Measurements from ENCODE around the gene RAX2. TPM values are rescaled to one million over a fixed set of nuclear protein-coding genes. Genes with fewer than 3 reads are reported as not detected.

RAX2 gene
- total and polyA plus RNA-seq, 9 of the 15 experiments (the other 6 are each of a cell fraction or from before 2014, with no cell fraction given), result not detected

- TF ChIP-seq E2F6 (IDR thresholded peaks at IDR 0.05; ENCODE audit: borderline replicate concordance in 1 of 2, extremely low read depth in 1 of 2, insufficient read depth in 1 of 2, insufficient read length in 1 of 2, low read depth in 1 of 2, low read length in 1 of 2, poor library complexity in 1 of 2, severe bottlenecking in 1 of 2) (peak in 1 of 2 experiments; percentile 17), SREBF2 (CRISPR knock-in tag; IDR thresholded peaks at IDR 0.05) (no peak), ZNF239 (CRISPR knock-in tag; IDR thresholded peaks at IDR 0.05) (no peak), NFRKB (IDR thresholded peaks at IDR 0.05; ENCODE audit: low read depth) (0 out of 2 replicates have a peak, but pooled peaks have one; percentile 38), ZNF347 (CRISPR knock-in tag; IDR thresholded peaks at IDR 0.05; ENCODE audit: low read depth) (no peak), ZNF274 (IDR thresholded peaks at IDR 0.05; ENCODE audit: borderline replicate concordance, low read depth, low read length) (no peak), ZNF24 (IDR thresholded peaks at IDR 0.05) (peak; percentile 94), CCAR2 (IDR thresholded peaks at IDR 0.05; ENCODE audit: low read depth, low read length) (no peak), ZNF551 (CRISPR knock-in tag; IDR thresholded peaks at IDR 0.05) (no peak), KLF1 (tag; IDR thresholded peaks at IDR 0.05) (0 out of 2 replicates have a peak, but pooled peaks have one; percentile 18), JUND (IDR thresholded peaks at IDR 0.05; ENCODE audit: borderline replicate concordance, low read depth, low read length) (peak; percentile 51), JUND (tag; IDR thresholded peaks at IDR 0.05; ENCODE audit: borderline replicate concordance, low read depth, low read length) (peak; percentile 31; the same call in 1 of the 3 replicates), PHB2 (IDR thresholded peaks at IDR 0.05; ENCODE audit: low read depth) (0 out of 2 replicates have a peak, but pooled peaks have one; percentile 48), GABPA (tag; conservative IDR thresholded peaks at IDR 0.05; ENCODE audit: low read depth) (peak; percentile 88)
- TF ChIP-seq, protein P1, sequence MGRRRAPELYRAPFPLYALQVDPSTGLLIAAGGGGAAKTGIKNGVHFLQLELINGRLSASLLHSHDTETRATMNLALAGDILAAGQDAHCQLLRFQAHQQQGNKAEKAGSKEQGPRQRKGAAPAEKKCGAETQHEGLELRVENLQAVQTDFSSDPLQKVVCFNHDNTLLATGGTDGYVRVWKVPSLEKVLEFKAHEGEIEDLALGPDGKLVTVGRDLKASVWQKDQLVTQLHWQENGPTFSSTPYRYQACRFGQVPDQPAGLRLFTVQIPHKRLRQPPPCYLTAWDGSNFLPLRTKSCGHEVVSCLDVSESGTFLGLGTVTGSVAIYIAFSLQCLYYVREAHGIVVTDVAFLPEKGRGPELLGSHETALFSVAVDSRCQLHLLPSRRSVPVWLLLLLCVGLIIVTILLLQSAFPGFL (CRISPR knock-in tag; IDR thresholded peaks at IDR 0.05), result no peak
- TF ChIP-seq, protein P2, sequence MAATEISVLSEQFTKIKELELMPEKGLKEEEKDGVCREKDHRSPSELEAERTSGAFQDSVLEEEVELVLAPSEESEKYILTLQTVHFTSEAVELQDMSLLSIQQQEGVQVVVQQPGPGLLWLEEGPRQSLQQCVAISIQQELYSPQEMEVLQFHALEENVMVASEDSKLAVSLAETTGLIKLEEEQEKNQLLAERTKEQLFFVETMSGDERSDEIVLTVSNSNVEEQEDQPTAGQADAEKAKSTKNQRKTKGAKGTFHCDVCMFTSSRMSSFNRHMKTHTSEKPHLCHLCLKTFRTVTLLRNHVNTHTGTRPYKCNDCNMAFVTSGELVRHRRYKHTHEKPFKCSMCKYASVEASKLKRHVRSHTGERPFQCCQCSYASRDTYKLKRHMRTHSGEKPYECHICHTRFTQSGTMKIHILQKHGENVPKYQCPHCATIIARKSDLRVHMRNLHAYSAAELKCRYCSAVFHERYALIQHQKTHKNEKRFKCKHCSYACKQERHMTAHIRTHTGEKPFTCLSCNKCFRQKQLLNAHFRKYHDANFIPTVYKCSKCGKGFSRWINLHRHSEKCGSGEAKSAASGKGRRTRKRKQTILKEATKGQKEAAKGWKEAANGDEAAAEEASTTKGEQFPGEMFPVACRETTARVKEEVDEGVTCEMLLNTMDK (IDR thresholded peaks at IDR 0.05; ENCODE audit: borderline replicate concordance, insufficient read depth, low read depth, low read length, poor library complexity, severe bottlenecking), result peak; percentile 98
- TF ChIP-seq, protein P3, sequence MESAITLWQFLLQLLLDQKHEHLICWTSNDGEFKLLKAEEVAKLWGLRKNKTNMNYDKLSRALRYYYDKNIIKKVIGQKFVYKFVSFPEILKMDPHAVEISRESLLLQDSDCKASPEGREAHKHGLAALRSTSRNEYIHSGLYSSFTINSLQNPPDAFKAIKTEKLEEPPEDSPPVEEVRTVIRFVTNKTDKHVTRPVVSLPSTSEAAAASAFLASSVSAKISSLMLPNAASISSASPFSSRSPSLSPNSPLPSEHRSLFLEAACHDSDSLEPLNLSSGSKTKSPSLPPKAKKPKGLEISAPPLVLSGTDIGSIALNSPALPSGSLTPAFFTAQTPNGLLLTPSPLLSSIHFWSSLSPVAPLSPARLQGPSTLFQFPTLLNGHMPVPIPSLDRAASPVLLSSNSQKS (CRISPR knock-in tag; IDR thresholded peaks at IDR 0.05), result no peak
- TF ChIP-seq, protein P4, sequence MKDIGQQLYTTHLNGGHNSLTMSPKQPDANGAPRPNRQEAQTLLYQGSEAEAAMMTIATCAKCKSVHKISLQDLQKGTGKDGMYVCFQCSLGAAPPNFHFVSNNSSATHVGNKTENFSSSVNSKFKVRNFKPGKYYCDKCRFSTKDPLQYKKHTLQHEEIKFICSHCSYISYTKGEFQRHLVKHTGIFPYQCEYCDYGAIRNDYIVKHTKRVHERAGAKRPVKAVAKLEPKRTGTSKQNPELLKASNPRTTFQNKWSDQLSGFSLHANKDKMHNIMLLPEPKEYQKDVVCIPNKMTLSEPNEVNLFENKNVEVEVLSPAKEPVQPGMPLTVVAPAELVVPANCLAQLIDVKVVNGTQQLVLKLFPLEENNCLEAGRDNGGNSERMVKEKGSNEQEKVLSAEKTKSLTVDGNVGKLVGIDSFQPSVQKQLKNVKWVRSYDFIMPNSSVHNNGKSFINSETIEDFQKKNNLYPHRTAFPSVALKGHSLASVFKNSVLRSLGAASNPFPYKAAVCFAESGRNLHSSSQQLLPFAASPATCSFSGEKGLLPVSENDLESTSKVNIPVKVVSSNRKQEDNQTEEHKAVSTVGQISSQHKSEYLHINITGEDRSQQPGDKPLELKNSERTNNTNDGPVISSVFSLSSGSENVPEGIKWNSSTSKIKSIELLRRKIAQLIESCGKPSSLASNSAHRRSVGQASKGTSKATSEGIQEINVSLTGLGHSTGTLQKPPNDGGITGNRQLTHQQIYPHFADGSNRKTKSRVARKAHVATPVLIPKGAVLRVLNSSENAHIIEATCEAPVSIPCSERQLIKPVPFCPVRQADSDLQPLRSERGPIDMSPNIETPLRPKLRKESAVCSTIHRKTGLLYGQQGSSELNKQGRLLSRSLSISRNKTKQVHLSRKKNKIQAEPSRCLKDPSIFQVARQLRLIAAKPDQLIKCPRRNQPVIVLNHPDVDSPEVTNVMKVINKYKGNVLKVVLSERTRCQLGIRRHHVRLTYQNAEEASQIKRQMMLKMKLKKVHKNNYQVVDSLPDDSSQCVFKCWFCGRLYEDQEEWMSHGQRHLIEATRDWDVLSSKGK (CRISPR knock-in tag; IDR thresholded peaks at IDR 0.05), result no peak
These were observed 10.5 kb downstream of the RAX2 start, which contains the start of gene APBA3 (continued) for GRCh38 chr19:3761382-3762129.

Measured in K562 (cell line).